Measurements from ENCODE around the gene EVL.

EVL gene

GRCh38 chr14:100039903-100040302 is 25.3 kb upstream of the EVL start:
- Histone ChIP-seq H3K4me3 (ENCODE audit: low read length in 2 of 2) (no peak overlapping the region), H3K27me3 (ENCODE audit: control insufficient read depth in 1 of 2, insufficient read depth in 2 of 2, low read length in 2 of 2) (no peaks in the 10 kb centered on the region), H3K9ac (ENCODE audit: low read length in 2 of 2) (no peak overlapping the region), H3K9me3 (ENCODE audit: control insufficient read depth in 2 of 2, low read length in 2 of 2) (no peaks in the 10 kb centered on the region), H3K36me3 (ENCODE audit: control insufficient read depth in 2 of 2, insufficient read depth in 2 of 2, low read length in 2 of 2) (no peaks in the 10 kb centered on the region), H3K27ac (ENCODE audit: low read length) (no peak overlapping the region), H3K4me1 (ENCODE audit: control insufficient read depth, insufficient read depth, low read length) (no peaks in the 10 kb centered on the region)

- H3K4me1 ChIP-seq (ENCODE audit: control insufficient read depth, insufficient read depth, low read length) = no peaks in the 10 kb centered on the region
- no peaks in the 10 kb centered on the region for H3K9me3 ChIP-seq (ENCODE audit: control insufficient read depth in 2 of 2, low read length in 2 of 2)
- H3K4me3 ChIP-seq (ENCODE audit: low read length in 2 of 2) = no peak overlapping the region
- H3K9ac ChIP-seq (ENCODE audit: low read length in 2 of 2) = no peak overlapping the region
- H3K36me3 ChIP-seq (ENCODE audit: control insufficient read depth in 2 of 2, insufficient read depth in 2 of 2, low read length in 2 of 2) = no peaks in the 10 kb centered on the region
- H3K27me3 ChIP-seq (ENCODE audit: control insufficient read depth in 1 of 2, insufficient read depth in 2 of 2, low read length in 2 of 2) = no peaks in the 10 kb centered on the region
- H3K27ac ChIP-seq (ENCODE audit: low read length) = no peak overlapping the region
Measured at GRCh38 chr14:100041271-100041670, 24.0 kb upstream of the EVL start.

DNA sequence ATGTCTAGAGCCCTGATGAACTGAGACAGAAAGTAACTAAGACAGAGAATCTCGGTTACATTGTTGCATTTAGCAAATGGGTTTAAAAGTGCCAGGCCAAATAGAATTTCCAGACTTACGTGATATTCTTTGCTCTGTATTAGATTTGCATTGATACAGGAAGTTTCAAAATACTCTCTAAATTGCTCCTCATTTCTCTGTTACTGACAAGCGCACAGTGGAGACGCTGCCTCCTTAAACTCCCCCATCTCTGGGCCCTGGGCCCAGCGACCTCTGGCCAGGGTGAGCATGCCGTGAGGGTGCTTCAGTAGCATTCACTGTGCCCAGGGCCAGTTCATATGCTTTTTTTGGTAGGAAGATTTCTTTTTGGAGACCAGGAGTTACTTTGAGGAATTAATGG is 22.9 kb upstream of the EVL start:
- Histone ChIP-seq H3K4me1 (ENCODE audit: control insufficient read depth, insufficient read depth, low read length) (no peaks in the 10 kb centered on the region), H3K4me3 (ENCODE audit: low read length in 2 of 2) (no peak overlapping the region), H3K27me3 (ENCODE audit: control insufficient read depth in 1 of 2, insufficient read depth in 2 of 2, low read length in 2 of 2) (no peaks in the 10 kb centered on the region), H3K27ac (ENCODE audit: low read length) (no peak overlapping the region), H3K9me3 (ENCODE audit: control insufficient read depth in 2 of 2, low read length in 2 of 2) (no peaks in the 10 kb centered on the region), H3K9ac (ENCODE audit: low read length in 2 of 2) (no peak overlapping the region), H3K36me3 (ENCODE audit: control insufficient read depth in 2 of 2, insufficient read depth in 2 of 2, low read length in 2 of 2) (no peaks in the 10 kb centered on the region)

GRCh38 chr14:100045642-100046344 is 19.4 kb upstream of the EVL start:
- Histone ChIP-seq H3K9me3 (ENCODE audit: control insufficient read depth in 2 of 2, low read length in 2 of 2) (no peaks in the 10 kb centered on the region), H3K4me1 (ENCODE audit: control insufficient read depth, insufficient read depth, low read length) (no peaks in the 10 kb centered on the region), H3K27me3 (ENCODE audit: control insufficient read depth in 1 of 2, insufficient read depth in 2 of 2, low read length in 2 of 2) (no peaks in the 10 kb centered on the region), H3K4me3 (ENCODE audit: low read length in 2 of 2) (no peak overlapping the region), H3K27ac (ENCODE audit: low read length) (no peak overlapping the region), H3K36me3 (ENCODE audit: control insufficient read depth in 2 of 2, insufficient read depth in 2 of 2, low read length in 2 of 2) (no peaks in the 10 kb centered on the region), H3K9ac (ENCODE audit: low read length in 2 of 2) (no peak overlapping the region)

- Histone ChIP-seq H3K27me3 (ENCODE audit: control insufficient read depth in 1 of 2, insufficient read depth in 2 of 2, low read length in 2 of 2) (no peaks in the 10 kb centered on the region), H3K4me1 (ENCODE audit: control insufficient read depth, insufficient read depth, low read length) (no peaks in the 10 kb centered on the region), H3K4me3 (ENCODE audit: low read length in 2 of 2) (no peak overlapping the region), H3K27ac (ENCODE audit: low read length) (no peak overlapping the region), H3K9ac (ENCODE audit: low read length in 2 of 2) (no peak overlapping the region), H3K36me3 (ENCODE audit: control insufficient read depth in 2 of 2, insufficient read depth in 2 of 2, low read length in 2 of 2) (no peaks in the 10 kb centered on the region), H3K9me3 (ENCODE audit: control insufficient read depth in 2 of 2, low read length in 2 of 2) (no peaks in the 10 kb centered on the region)
Measured at GRCh38 chr14:100047600-100047999, 17.6 kb upstream of the EVL start.

- no peaks in the 10 kb centered on the region for H3K9me3 ChIP-seq (ENCODE audit: control insufficient read depth in 2 of 2, low read length in 2 of 2)
- no peaks in the 10 kb centered on the region for H3K4me1 ChIP-seq (ENCODE audit: control insufficient read depth, insufficient read depth, low read length)
- H3K9ac ChIP-seq (ENCODE audit: low read length in 2 of 2) = no peak overlapping the region
- no peak overlapping the region for H3K27ac ChIP-seq (ENCODE audit: low read length)
- no peaks in the 10 kb centered on the region for H3K27me3 ChIP-seq (ENCODE audit: control insufficient read depth in 1 of 2, insufficient read depth in 2 of 2, low read length in 2 of 2)
- no peaks in the 10 kb centered on the region for H3K36me3 ChIP-seq (ENCODE audit: control insufficient read depth in 2 of 2, insufficient read depth in 2 of 2, low read length in 2 of 2)
- no peak overlapping the region for H3K4me3 ChIP-seq (ENCODE audit: low read length in 2 of 2)
Measured at GRCh38 chr14:100048786-100049185, 16.4 kb upstream of the EVL start.

DNA sequence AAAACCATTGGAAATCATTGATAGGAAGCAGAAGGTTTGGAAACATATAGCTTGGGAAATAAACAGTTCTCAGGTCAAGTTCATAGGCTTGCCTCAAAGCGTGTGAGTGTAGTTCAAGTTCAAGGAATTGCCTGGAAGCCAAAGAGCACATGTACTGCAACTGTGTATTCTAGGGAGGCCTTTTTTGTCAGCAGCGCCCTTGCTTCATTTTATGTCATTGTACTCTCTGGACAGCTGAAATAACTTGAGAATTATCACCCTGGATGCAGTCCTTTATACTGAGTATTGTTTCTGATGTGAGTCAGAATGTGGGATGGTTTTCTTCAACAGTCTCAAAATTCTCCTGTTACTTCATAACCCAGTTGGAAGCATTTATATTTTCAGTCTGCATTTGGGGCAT is 16.0 kb upstream of the EVL start:
- H3K9ac ChIP-seq (ENCODE audit: low read length in 2 of 2) = no peak overlapping the region
- no peaks in the 10 kb centered on the region for H3K36me3 ChIP-seq (ENCODE audit: control insufficient read depth in 2 of 2, insufficient read depth in 2 of 2, low read length in 2 of 2)
- no peak overlapping the region for H3K27ac ChIP-seq (ENCODE audit: low read length)
- H3K27me3 ChIP-seq (ENCODE audit: control insufficient read depth in 1 of 2, insufficient read depth in 2 of 2, low read length in 2 of 2) = no peaks in the 10 kb centered on the region
- H3K9me3 ChIP-seq (ENCODE audit: control insufficient read depth in 2 of 2, low read length in 2 of 2) = no peaks in the 10 kb centered on the region
- no peaks in the 10 kb centered on the region for H3K4me1 ChIP-seq (ENCODE audit: control insufficient read depth, insufficient read depth, low read length)
- no peak overlapping the region for H3K4me3 ChIP-seq (ENCODE audit: low read length in 2 of 2)

DNA sequence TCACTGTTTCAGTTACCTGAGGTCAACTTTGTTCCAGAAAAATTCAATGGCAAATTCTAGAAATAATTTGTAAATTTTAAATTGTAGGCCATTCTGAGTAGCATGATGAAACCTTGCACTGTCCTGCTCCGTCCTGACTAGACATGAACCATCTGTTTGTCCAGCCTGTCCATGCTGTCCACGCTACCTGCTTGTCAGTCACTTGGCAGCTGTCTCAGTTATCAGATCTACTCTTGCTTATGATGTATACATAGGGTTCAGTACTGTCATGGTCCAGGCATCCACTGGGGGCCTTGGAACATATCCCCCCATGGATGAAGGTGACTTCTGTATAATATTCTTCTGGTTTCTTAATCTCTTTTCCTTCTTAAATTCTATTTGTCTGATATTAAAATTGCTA is 14.1 kb upstream of the EVL start:
- Histone ChIP-seq H3K9ac (ENCODE audit: low read length in 2 of 2) (no peak overlapping the region), H3K27ac (ENCODE audit: low read length) (no peak overlapping the region), H3K36me3 (ENCODE audit: control insufficient read depth in 2 of 2, insufficient read depth in 2 of 2, low read length in 2 of 2) (no peaks in the 10 kb centered on the region), H3K27me3 (ENCODE audit: control insufficient read depth in 1 of 2, insufficient read depth in 2 of 2, low read length in 2 of 2) (no peaks in the 10 kb centered on the region), H3K4me1 (ENCODE audit: control insufficient read depth, insufficient read depth, low read length) (no peaks in the 10 kb centered on the region), H3K4me3 (ENCODE audit: low read length in 2 of 2) (no peak overlapping the region), H3K9me3 (ENCODE audit: control insufficient read depth in 2 of 2, low read length in 2 of 2) (no peaks in the 10 kb centered on the region)

DNA sequence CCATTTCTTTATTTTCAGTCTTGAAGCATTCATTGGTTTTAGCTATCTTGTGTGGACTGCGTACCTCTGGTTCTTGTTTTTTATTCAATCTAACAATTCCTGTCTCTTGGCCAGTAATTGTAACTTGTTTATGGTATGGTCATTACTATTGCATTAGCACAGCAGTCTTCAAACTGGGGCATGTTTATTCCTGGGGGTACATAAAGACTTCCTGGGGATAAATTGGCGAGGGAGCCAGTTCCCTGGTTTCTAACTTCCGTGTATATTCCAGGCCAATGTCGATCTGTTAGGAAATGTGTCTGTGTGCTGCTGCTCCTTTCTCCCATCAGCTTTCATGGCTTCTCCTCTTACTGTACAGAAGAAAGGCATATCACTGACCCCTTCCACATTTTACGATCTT is 13.7 kb upstream of the EVL start:
- no peak overlapping the region for H3K4me3 ChIP-seq (ENCODE audit: low read length in 2 of 2)
- no peaks in the 10 kb centered on the region for H3K36me3 ChIP-seq (ENCODE audit: control insufficient read depth in 2 of 2, insufficient read depth in 2 of 2, low read length in 2 of 2)
- H3K4me1 ChIP-seq (ENCODE audit: control insufficient read depth, insufficient read depth, low read length) = no peaks in the 10 kb centered on the region
- H3K9ac ChIP-seq (ENCODE audit: low read length in 2 of 2) = no peak overlapping the region
- no peaks in the 10 kb centered on the region for H3K27me3 ChIP-seq (ENCODE audit: control insufficient read depth in 1 of 2, insufficient read depth in 2 of 2, low read length in 2 of 2)
- no peak overlapping the region for H3K27ac ChIP-seq (ENCODE audit: low read length)
- H3K9me3 ChIP-seq (ENCODE audit: control insufficient read depth in 2 of 2, low read length in 2 of 2) = no peaks in the 10 kb centered on the region

GRCh38 chr14:100052819-100053218 is 12.4 kb upstream of the EVL start:
- Histone ChIP-seq H3K27me3 (ENCODE audit: control insufficient read depth in 1 of 2, insufficient read depth in 2 of 2, low read length in 2 of 2) (no peaks in the 10 kb centered on the region), H3K4me1 (ENCODE audit: control insufficient read depth, insufficient read depth, low read length) (no peaks in the 10 kb centered on the region), H3K27ac (ENCODE audit: low read length) (no peak overlapping the region), H3K9ac (ENCODE audit: low read length in 2 of 2) (no peak overlapping the region), H3K36me3 (ENCODE audit: control insufficient read depth in 2 of 2, insufficient read depth in 2 of 2, low read length in 2 of 2) (no peaks in the 10 kb centered on the region), H3K4me3 (ENCODE audit: low read length in 2 of 2) (no peak overlapping the region), H3K9me3 (ENCODE audit: control insufficient read depth in 2 of 2, low read length in 2 of 2) (no peaks in the 10 kb centered on the region)

- no peak overlapping the region for H3K9ac ChIP-seq (ENCODE audit: low read length in 2 of 2)
- no peaks in the 10 kb centered on the region for H3K27me3 ChIP-seq (ENCODE audit: control insufficient read depth in 1 of 2, insufficient read depth in 2 of 2, low read length in 2 of 2)
- no peaks in the 10 kb centered on the region for H3K9me3 ChIP-seq (ENCODE audit: control insufficient read depth in 2 of 2, low read length in 2 of 2)
- H3K36me3 ChIP-seq (ENCODE audit: control insufficient read depth in 2 of 2, insufficient read depth in 2 of 2, low read length in 2 of 2) = no peaks in the 10 kb centered on the region
- H3K4me1 ChIP-seq (ENCODE audit: control insufficient read depth, insufficient read depth, low read length) = no peaks in the 10 kb centered on the region
- no peak overlapping the region for H3K4me3 ChIP-seq (ENCODE audit: low read length in 2 of 2)
- H3K27ac ChIP-seq (ENCODE audit: low read length) = no peak overlapping the region
Measured at GRCh38 chr14:100054316-100055075, 10.7 kb upstream of the EVL start.

All from stomach smooth muscle (tissue), 2 donors.